ENCODE measurements around the gene PHACTR3.

- TF ChIP-seq, protein P1, sequence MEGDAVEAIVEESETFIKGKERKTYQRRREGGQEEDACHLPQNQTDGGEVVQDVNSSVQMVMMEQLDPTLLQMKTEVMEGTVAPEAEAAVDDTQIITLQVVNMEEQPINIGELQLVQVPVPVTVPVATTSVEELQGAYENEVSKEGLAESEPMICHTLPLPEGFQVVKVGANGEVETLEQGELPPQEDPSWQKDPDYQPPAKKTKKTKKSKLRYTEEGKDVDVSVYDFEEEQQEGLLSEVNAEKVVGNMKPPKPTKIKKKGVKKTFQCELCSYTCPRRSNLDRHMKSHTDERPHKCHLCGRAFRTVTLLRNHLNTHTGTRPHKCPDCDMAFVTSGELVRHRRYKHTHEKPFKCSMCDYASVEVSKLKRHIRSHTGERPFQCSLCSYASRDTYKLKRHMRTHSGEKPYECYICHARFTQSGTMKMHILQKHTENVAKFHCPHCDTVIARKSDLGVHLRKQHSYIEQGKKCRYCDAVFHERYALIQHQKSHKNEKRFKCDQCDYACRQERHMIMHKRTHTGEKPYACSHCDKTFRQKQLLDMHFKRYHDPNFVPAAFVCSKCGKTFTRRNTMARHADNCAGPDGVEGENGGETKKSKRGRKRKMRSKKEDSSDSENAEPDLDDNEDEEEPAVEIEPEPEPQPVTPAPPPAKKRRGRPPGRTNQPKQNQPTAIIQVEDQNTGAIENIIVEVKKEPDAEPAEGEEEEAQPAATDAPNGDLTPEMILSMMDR (IDR thresholded peaks at IDR 0.05), result no peak
- TF ChIP-seq POLR2A (IDR thresholded peaks at IDR 0.05), result no peak
- TF ChIP-seq POLR2AphosphoS5 (IDR thresholded peaks at IDR 0.05), result no peak
These were observed 151.9 kb downstream of the PHACTR3 start for GRCh38 chr20:59756241-59756640.

Measured in suprapubic skin (tissue), 4 donors.